ENCODE data around the gene POLD2. TPM values are rescaled to one million over a fixed set of nuclear protein-coding genes. Genes with fewer than 3 reads are reported as not detected.
"Not testable (repeated sequence)": the region's sequence is repeated elsewhere in the genome, so short reads cannot be mapped to it uniquely, and the experiment has no call there.

The POLD2 gene
- 48.3 TPM for total RNA-seq
- long read RNA-seq, transcript POLD2-207 (11 exons, 1,659 nt): minor isoform, 20 of 132 reads
- long read RNA-seq, transcript POLD2-218 (11 exons, 1,619 nt): major isoform, 76 of 132 reads
- long read RNA-seq, partial matches to known transcripts: 20 of 132 reads
- long read RNA-seq, other reads (novel, unspliced or antisense): 16 of 132 reads

- peak; percentile 98 for DNase-seq
- Histone ChIP-seq H3K27me3 (ENCODE audit: low read depth) (no peaks in the 10 kb centered on the region), H3K4me1 (peaks cover 17% of the 10 kb centered on the region), H3K36me3 (peaks cover 16% of the 10 kb centered on the region), H3K4me3 (peak within 1 kb of the TSS; percentile 77), H3K9me3 (no peaks in the 10 kb centered on the region), H3K27ac (peak within 1 kb of the TSS; percentile 80)
- intact Hi-C loops (cut with DNase I): no loop called here
- peak; percentile 99 to 100 for ATAC-seq
- TF ChIP-seq CTCF (IDR thresholded peaks at IDR 0.05): no peak
These were observed at the start of gene POLD2 for GRCh38 chr7:44123190-44124003. TSS of gene POLD2 (minus strand) at chr7:44123548. CDS start at chr7:44122053, 1,495 bp downstream.

- no peaks in the 10 kb centered on the region for H3K4me1 ChIP-seq
- ATAC-seq (no peak), DNase-seq (no peak)
- intact Hi-C loops (cut with DNase I): no loop called here
- no peak overlapping the region for H3K27ac ChIP-seq
- no peak for TF ChIP-seq CTCF (IDR thresholded peaks at IDR 0.05)
- H3K36me3 ChIP-seq: no peaks in the 10 kb centered on the region
- no peaks in the 10 kb centered on the region for H3K9me3 ChIP-seq
- H3K27me3 ChIP-seq (ENCODE audit: low read depth): peaks cover 15% of the 10 kb centered on the region
- H3K4me3 ChIP-seq: no peak overlapping the region
These were observed 49.6 kb upstream of the POLD2 start for GRCh38 chr7:44172803-44173424.

DNA sequence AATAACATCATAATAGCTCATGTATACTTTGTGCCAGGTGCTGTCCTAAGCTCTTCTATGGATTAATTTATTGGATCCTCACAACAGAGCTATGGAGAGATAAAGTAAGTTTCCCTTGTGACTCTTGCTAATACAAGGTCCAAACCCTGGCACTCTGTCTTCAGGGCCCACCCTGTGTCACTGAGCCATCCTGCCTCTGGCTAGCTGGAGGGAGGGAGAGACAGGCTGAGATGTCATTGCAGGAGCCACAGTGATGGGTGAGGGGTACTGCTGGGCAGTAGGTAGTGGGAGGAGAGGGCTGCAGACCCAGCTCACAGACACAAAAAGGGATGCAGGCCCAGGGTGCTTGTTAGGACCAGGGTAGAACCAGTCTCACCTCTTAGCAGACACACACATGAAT lies 49.0 kb upstream of the POLD2 start:
- TF ChIP-seq CTCF (IDR thresholded peaks at IDR 0.05): no peak
- Histone ChIP-seq H3K36me3 (no peaks in the 10 kb centered on the region), H3K27me3 (ENCODE audit: low read depth) (peaks cover 9% of the 10 kb centered on the region), H3K9me3 (no peaks in the 10 kb centered on the region), H3K4me3 (no peak overlapping the region), H3K4me1 (no peaks in the 10 kb centered on the region), H3K27ac (no peak overlapping the region)
- DNase-seq: no peak
- intact Hi-C loops (cut with DNase I): no loop called here
- ATAC-seq: no peak

DNA sequence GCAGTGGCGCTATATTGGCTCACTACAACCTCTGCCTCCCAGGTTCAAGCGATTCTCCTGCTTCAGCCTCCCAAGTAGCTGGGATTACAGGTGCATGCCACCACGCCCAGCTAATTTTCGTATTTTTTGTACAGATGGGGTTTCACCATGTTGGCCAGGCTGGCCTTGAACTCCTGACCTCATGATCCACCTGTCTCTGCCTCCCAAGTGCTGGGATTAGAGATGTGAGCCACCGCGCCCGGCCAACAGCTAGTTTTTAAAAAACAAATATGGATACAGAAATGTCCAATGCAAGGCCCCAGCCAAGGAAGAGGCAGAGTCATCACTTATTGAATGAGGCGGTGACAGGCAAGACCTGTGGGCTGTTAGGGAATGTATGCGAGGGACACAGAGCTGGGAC lies 48.6 kb upstream of the POLD2 start:
- H3K4me3 ChIP-seq; H3K27me3 ChIP-seq (ENCODE audit: low read depth); H3K4me1 ChIP-seq; H3K36me3 ChIP-seq; H3K27ac ChIP-seq; DNase-seq; ATAC-seq; H3K9me3 ChIP-seq; intact Hi-C loops (cut with DNase I): not testable (repeated sequence)

DNA sequence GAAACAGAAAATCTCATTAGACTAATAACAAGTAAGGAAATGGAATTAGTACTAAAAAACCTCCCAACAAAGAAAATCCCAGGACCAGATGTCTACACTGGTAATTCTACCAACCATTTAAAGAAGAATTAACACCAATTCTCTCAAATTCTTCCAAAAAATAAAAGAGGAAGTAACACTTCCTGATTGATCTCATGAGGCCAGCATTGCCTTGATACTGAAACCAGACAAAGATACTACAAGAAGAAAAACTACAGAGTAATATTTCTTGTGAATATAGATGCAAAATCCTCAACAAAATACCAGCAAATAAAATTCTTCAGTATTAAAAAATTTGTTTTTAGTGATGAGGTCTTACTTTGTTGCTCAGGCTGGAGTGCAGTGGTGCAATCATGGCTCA lies 44.6 kb upstream of the POLD2 start:
- H3K27me3 ChIP-seq (ENCODE audit: low read depth): no peaks in the 10 kb centered on the region
- H3K27ac ChIP-seq: no peak overlapping the region
- no peaks in the 10 kb centered on the region for H3K4me1 ChIP-seq
- intact Hi-C loops (cut with DNase I): no loop called here
- ATAC-seq (no peak), DNase-seq (no peak)
- H3K9me3 ChIP-seq: no peaks in the 10 kb centered on the region
- no peak for TF ChIP-seq CTCF (IDR thresholded peaks at IDR 0.05)
- no peak overlapping the region for H3K4me3 ChIP-seq
- H3K36me3 ChIP-seq: no peaks in the 10 kb centered on the region

DNA sequence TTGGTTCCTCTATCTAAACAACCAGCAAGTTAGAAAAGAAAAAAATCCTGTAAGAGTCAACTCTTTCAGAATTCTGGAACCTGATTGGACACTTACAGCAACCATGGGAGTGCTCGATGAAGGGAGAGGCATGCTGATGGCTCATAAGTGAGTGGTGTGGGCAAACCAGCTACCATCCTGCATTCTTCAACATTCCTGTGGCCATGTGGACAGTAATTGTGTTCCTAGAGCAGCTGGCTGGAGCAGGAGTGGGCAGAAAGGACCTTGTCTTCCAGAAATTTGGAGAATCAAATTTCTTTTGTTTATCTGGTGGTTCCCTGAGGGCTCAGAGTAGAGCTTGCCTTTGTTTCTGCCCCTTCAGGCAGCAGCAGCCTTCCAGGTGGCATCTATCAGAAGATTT lies 40.2 kb upstream of the POLD2 start:
- Histone ChIP-seq H3K9me3 (no peaks in the 10 kb centered on the region), H3K36me3 (no peaks in the 10 kb centered on the region), H3K27ac (no peak overlapping the region), H3K4me1 (no peaks in the 10 kb centered on the region), H3K27me3 (ENCODE audit: low read depth) (no peaks in the 10 kb centered on the region), H3K4me3 (no peak overlapping the region)
- ATAC-seq: no peak
- no peak for TF ChIP-seq CTCF (IDR thresholded peaks at IDR 0.05)
- no peak for DNase-seq
- intact Hi-C loops (cut with DNase I): no loop called here
